ENCODE results near the gene HJURP.

HJURP gene

DNA sequence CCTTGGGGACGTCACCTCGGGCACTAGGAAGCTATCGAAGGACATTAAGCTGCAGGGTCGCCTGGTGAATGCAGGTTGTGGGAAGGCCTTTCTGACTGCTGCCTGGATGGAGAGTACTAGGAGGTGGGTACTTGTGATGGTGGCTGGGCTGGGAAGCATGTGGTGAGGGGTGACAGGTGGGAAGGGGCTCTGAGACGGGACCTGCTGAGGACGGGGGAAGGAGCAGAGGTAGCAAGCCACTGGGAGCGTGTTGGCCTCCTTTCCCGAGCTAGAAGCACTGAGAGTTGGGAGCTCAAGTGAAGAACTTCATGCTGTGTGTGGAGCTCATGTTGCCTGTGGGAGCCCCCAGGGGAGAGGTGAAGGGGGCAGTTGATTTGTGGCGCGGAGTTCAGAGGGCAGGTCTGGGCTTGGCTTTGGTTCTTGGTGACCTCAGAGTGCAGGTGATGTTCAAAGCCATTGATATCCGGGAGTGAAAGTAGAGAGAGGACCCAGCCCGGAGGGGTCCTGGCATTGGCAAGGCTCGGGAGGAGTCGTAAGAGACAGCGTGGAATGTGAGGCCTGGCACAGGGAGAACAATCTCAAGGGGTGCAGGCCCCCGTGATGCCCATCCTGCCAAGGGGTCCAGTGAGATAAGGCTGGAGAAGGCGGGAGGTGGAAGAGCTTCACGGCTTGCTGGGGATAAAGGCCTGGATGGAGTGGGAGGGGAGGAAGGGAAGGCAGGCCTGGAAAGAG, 63.0 kb downstream of the HJURP start:
- no peak for DNase-seq

DNA sequence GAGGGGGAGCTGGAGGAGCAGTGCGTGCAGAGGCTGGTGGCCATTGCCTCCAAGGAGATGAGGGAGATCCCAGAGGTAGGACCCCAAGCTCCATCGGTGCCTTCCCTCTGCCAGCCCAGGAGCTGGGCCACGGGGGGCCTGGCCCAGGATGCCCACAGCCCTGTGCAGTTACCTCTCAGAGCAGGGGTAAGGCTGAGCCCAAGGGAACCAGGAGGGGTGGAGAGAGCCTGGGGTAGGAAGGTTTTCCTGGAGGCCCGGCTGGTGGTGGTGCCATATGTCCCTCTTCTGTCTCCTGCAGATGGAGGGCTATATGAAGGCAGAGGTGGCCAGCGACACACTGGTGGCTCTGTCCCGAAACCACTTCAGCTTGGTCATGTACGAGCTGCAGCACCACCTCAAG, 64.8 kb downstream of the HJURP start:
- no peak for DNase-seq
